Measurements from ENCODE around the gene TPSD1.

GRCh38 chr16:1293921-1294656 lies 38.2 kb downstream of the TPSD1 start:
- TF ChIP-seq CTCF (IDR thresholded peaks at IDR 0.05; ENCODE audit: borderline replicate concordance, extremely low read depth, low read length, poor library complexity, severe bottlenecking): no peak
- no peak for TF ChIP-seq EZH2 (IDR thresholded peaks at IDR 0.05; ENCODE audit: borderline replicate concordance, low read depth, low read length, severe bottlenecking)
